ENCODE results near the gene CD47. TPM values are rescaled to one million over a fixed set of nuclear protein-coding genes. Genes with fewer than 3 reads are reported as not detected.

Gene CD47
- total and polyA plus RNA-seq, 12 donors, result 24.2 to 108 (median 70.0) TPM

GRCh38 chr3:108085810-108086350, 5.0 kb downstream of the CD47 start:
- TF ChIP-seq CTCF (IDR thresholded peaks at IDR 0.05), result no peak
- TF ChIP-seq POLR2A (IDR thresholded peaks at IDR 0.05), result no peak
- 86 to 93% (median 91%) methylated on average over 2 of the region's 2 CpGs for WGBS, 4 donors
- Histone ChIP-seq H3K27me3 (no peaks in the 10 kb centered on the region), H3K27ac (no peak overlapping the region), H3K4me1 (replicated peaks in 1 of 2) (peaks cover 8 to 19% of the 10 kb centered on the region in 2 donors), H3K9me3 (replicated peaks in 1 of 3) (no peaks in the 10 kb centered on the region), H3K36me3 (replicated peaks in 1 of 2) (no peaks in the 10 kb centered on the region), H3K4me3 (no peak overlapping the region)
- DNase-seq, result no peak
- intact Hi-C loops (cut with DNase I), result loop anchor here in 1 of 2 donors (10.0 kb wide), 1 partner anchor 121 kb away; no protein-coding TSS in a partner anchor

GRCh38 chr3:108085370-108085769, 5.5 kb downstream of the CD47 start:
- H3K36me3 ChIP-seq (replicated peaks in 1 of 2), result no peaks in the 10 kb centered on the region
- no peaks in the 10 kb centered on the region for H3K27me3 ChIP-seq
- peaks cover 8 to 19% of the 10 kb centered on the region in 2 donors for H3K4me1 ChIP-seq (replicated peaks in 1 of 2)
- intact Hi-C loops (cut with DNase I), result loop anchor here in 1 of 2 donors (10.0 kb wide), 1 partner anchor 121 kb away; no protein-coding TSS in a partner anchor
- DNase-seq, result no peak
- H3K9me3 ChIP-seq (replicated peaks in 1 of 3), result no peaks in the 10 kb centered on the region
- H3K27ac ChIP-seq, result no peak overlapping the region
- no peak overlapping the region for H3K4me3 ChIP-seq
- TF ChIP-seq POLR2A (IDR thresholded peaks at IDR 0.05), result no peak

DNA sequence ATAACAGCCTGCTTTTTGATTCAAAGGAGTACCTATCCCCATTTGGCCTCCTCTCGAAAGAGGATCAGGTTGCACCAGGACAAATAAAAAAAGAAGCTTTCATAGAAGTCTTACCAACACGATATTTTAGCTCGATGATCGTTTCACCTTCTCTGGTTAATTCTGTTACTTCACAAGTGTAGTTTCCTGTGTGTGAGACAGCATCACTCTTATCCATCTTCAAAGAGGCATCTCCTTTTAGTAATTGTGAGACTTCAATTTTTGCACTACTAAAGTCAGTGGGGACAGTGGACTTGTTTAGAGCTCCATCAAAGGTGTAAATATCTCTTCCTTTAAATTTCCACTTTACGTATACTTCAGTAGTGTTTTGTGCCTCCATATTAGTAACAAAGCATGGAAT, 11.0 kb downstream of the CD47 start:
- DNase-seq, result no peak
- intact Hi-C loops (cut with DNase I), result loop anchor here in 1 of 2 donors (10.0 kb wide), 1 partner anchor 115 kb away; no protein-coding TSS in a partner anchor
- H3K27me3 ChIP-seq, result no peaks in the 10 kb centered on the region
- TF ChIP-seq CTCF (IDR thresholded peaks at IDR 0.05), result no peak
- no peak for TF ChIP-seq POLR2A (IDR thresholded peaks at IDR 0.05)
- H3K27ac ChIP-seq, result no peak overlapping the region
- H3K9me3 ChIP-seq (replicated peaks in 1 of 3), result no peaks in the 10 kb centered on the region
- no peak overlapping the region for H3K4me3 ChIP-seq
- 90 to 96% (median 92%) methylated on average over 5 of the region's 5 CpGs for WGBS, 4 donors
- H3K36me3 ChIP-seq (replicated peaks in 1 of 2), result no peaks in the 10 kb centered on the region
- no peaks in the 10 kb centered on the region for H3K4me1 ChIP-seq (replicated peaks in 1 of 2)

DNA sequence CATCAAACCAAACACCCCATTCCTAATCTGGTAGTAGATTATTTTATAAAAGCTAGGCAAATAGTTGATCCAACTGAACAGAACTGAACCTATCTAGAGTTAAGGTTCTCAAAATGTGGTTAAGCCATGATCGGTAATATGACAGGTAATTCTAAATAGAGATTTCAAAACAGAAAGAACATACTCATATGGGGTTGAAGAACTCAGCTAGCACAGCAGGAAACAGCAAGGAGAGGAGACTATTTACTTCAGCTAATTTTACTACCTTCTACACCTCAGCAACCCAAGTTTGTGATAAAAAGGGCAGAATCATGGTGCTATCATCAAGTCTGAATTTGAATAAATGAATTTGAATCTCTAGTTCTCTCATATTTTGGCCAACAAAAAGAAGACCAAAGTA, 11.8 kb downstream of the CD47 start:
- TF ChIP-seq POLR2A (IDR thresholded peaks at IDR 0.05) (no peak), CTCF (IDR thresholded peaks at IDR 0.05) (no peak)
- Histone ChIP-seq H3K4me1 (replicated peaks in 1 of 2) (no peaks in the 10 kb centered on the region), H3K4me3 (no peak overlapping the region), H3K9me3 (replicated peaks in 1 of 3) (no peaks in the 10 kb centered on the region), H3K27me3 (no peaks in the 10 kb centered on the region), H3K36me3 (replicated peaks in 1 of 2) (no peaks in the 10 kb centered on the region), H3K27ac (no peak overlapping the region)
- WGBS, 4 donors, result 93 to 100% (median 97%) methylated on average over 1 of the region's 1 CpG
- no peak for DNase-seq
- intact Hi-C loops (cut with DNase I), result no loop called here

- intact Hi-C loops (cut with DNase I), result no loop called here
- no peak overlapping the region for H3K27ac ChIP-seq
- H3K4me3 ChIP-seq, result no peak overlapping the region
- no peaks in the 10 kb centered on the region for H3K36me3 ChIP-seq (replicated peaks in 1 of 2)
- H3K4me1 ChIP-seq (replicated peaks in 1 of 2), result no peaks in the 10 kb centered on the region
- H3K9me3 ChIP-seq (replicated peaks in 1 of 3), result no peaks in the 10 kb centered on the region
- WGBS, 4 donors, result 78 to 91% (median 85%) methylated on average over 2 of the region's 2 CpGs
- no peak for DNase-seq
- no peaks in the 10 kb centered on the region for H3K27me3 ChIP-seq
- TF ChIP-seq POLR2A (IDR thresholded peaks at IDR 0.05) (no peak), CTCF (IDR thresholded peaks at IDR 0.05) (no peak)
These were observed 14.3 kb downstream of the CD47 start for GRCh38 chr3:108076564-108076963.
